HS-27A (cell line): ENCODE results near the gene TBL1Y.

Experiments used
- DNase-seq: peaks from one replicate; pipeline ENCODE4 v3.0.0-alpha.2; 2012; ENCODE audit warnings: low read depth, missing footprints

TBL1Y gene

GRCh38 chrY:7085606-7086005 lies 175.1 kb downstream of the TBL1Y start:
- DNase-seq, result peak; percentile 14

- DNase-seq, result no peak
Observed at GRCh38 chrY:7092836-7093235, 182.3 kb downstream of the TBL1Y start.

GRCh38 chrY:7094365-7094764 lies 183.9 kb downstream of the TBL1Y start:
- DNase-seq, result no peak

GRCh38 chrY:7097021-7097420 lies 186.5 kb downstream of the TBL1Y start:
- DNase-seq, result no peak

- no peak for DNase-seq
Observed at GRCh38 chrY:7099742-7100141, 189.2 kb downstream of the TBL1Y start.

GRCh38 chrY:7102680-7103079 lies 192.2 kb downstream of the TBL1Y start:
- DNase-seq, result no peak

GRCh38 chrY:7107179-7107578 lies 196.7 kb downstream of the TBL1Y start:
- no peak for DNase-seq

- DNase-seq, result no peak
Observed at GRCh38 chrY:7110086-7110485, 199.6 kb downstream of the TBL1Y start.

GRCh38 chrY:7115871-7116270 lies 205.4 kb downstream of the TBL1Y start:
- DNase-seq, result no peak

GRCh38 chrY:7122202-7122601 lies 211.7 kb downstream of the TBL1Y start:
- no peak for DNase-seq

- no peak for DNase-seq
Observed at GRCh38 chrY:7125136-7126056, 214.9 kb downstream of the TBL1Y start.

- DNase-seq, result no peak
Observed at GRCh38 chrY:7128211-7128610, 217.7 kb downstream of the TBL1Y start.
